ENCODE data around the gene SNAP25. TPM values are rescaled to one million over a fixed set of nuclear protein-coding genes. Genes with fewer than 3 reads are reported as not detected.

The SNAP25 gene
- total RNA-seq, 4 donors from 2014 or later: 0.52 TPM; not detected in 3

DNA sequence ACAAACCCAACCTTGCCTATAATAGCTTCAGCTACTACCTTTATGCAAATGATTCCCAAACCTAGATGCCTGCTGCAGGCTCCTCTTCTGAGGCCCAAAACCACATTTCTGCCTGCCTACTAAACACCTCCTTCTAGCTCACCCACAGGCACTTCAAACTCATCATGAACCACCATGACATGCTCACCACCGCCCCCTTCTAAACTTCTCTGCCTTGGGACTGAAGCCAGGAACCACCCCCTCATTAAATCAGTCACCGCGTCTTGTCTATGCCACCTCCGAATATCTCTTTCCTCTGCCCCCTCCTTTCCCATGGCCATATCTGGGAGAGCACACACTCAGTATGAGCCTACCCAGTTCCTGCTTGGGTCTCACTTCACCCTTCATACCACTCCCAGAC is 101.2 kb downstream of the SNAP25 start:
- Histone ChIP-seq H3K27me3 (no peaks in the 10 kb centered on the region), H3K27ac (no peak overlapping the region), H3K4me3 (no peak overlapping the region), H3K4me1 (no peaks in the 10 kb centered on the region), H3K36me3 (no peaks in the 10 kb centered on the region), H3K9me3 (no peaks in the 10 kb centered on the region)
- TF ChIP-seq POLR2AphosphoS5 (IDR thresholded peaks at IDR 0.05) (no peak), POLR2A (IDR thresholded peaks at IDR 0.05) (no peak), EP300 (IDR thresholded peaks at IDR 0.05) (no peak)
- TF ChIP-seq, protein P1, sequence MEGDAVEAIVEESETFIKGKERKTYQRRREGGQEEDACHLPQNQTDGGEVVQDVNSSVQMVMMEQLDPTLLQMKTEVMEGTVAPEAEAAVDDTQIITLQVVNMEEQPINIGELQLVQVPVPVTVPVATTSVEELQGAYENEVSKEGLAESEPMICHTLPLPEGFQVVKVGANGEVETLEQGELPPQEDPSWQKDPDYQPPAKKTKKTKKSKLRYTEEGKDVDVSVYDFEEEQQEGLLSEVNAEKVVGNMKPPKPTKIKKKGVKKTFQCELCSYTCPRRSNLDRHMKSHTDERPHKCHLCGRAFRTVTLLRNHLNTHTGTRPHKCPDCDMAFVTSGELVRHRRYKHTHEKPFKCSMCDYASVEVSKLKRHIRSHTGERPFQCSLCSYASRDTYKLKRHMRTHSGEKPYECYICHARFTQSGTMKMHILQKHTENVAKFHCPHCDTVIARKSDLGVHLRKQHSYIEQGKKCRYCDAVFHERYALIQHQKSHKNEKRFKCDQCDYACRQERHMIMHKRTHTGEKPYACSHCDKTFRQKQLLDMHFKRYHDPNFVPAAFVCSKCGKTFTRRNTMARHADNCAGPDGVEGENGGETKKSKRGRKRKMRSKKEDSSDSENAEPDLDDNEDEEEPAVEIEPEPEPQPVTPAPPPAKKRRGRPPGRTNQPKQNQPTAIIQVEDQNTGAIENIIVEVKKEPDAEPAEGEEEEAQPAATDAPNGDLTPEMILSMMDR (IDR thresholded peaks at IDR 0.05): no peak
- WGBS: 67% methylated on average over 4 of the region's 4 CpGs
- DNase-seq (ENCODE audit: low spot score in 2 of 2): no peak

DNA sequence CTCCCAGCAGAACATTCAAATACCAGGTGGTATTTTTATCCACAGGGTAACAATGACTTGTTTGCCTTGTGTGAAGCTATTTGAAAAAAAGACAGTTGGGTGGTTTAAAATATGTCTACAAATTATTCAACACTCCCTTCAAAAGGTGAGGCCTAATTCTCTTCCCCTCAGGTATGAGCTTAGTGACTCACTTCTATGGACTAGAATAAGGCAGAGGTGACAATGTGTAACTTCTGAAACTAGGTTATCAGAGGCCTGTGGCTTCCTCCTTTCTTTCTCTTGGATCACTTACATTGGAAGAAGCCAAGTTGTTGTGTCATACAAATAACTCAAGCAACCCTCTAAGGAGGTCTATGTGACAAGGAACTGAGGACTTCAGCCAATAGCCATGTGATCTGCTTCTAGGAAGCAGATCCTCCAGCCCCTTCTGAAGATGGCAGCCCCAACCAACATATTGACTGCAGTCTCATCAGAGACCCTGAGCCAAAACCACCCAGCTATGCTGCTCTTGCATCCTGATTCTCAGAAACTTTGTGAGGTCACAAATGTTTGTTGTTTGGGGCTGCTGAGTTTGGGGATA is 102.6 kb downstream of the SNAP25 start:
- TF ChIP-seq, protein P1 (IDR thresholded peaks at IDR 0.05): no peak
- TF ChIP-seq EP300 (IDR thresholded peaks at IDR 0.05): no peak
- no peak for TF ChIP-seq POLR2A (IDR thresholded peaks at IDR 0.05)
- no peak for TF ChIP-seq POLR2AphosphoS5 (IDR thresholded peaks at IDR 0.05)
- Histone ChIP-seq H3K27ac (no peak overlapping the region), H3K4me1 (no peaks in the 10 kb centered on the region), H3K9me3 (no peaks in the 10 kb centered on the region), H3K36me3 (no peaks in the 10 kb centered on the region), H3K4me3 (no peak overlapping the region), H3K27me3 (no peaks in the 10 kb centered on the region)
- DNase-seq (ENCODE audit: low spot score in 2 of 2): no peak

DNA sequence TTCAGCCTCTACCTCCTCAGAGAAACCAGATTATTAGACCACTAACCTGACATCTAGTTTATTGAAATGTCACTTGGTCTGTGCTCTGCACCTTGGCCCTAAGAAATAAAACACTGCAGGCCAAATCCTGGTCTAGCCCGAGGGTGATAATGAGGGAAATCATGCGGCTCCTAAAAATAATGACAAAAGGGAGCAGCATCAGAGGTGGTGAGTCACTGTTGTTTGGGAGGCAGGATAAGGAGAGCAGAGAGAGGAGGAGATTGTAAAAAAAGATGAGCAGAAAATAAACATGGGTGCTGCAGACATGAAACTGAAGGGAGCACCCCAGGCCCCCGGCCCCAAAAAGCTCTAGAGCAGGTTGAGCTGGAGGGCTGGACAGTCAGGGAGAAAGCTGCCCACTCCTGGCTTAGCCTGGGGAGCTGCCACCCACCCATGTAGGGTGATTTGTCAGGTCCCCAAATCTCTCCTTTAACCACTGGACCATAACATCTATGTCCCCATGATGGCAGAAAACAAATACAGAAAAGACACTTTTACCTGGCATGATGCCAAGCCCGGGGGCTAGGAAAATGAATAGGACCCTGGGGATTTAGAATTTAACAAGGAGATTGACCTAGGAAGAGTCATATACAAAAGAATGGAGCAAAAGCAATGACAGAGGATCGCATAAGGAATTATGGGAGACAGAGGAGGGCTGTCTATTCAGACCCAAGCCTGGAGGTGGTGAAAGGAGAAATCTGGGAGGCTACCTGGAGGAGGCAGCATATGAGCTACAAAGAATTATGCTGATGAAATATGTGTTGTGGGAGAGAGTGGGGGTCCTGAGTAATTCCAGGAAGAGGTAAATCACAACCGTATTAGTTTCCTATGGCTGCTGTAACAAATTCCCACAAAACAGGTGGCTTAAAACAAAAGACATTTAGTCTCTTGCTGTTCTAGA is 103.7 kb downstream of the SNAP25 start:
- H3K4me1 ChIP-seq: no peaks in the 10 kb centered on the region
- TF ChIP-seq EP300 (IDR thresholded peaks at IDR 0.05): no peak
- TF ChIP-seq POLR2AphosphoS5 (IDR thresholded peaks at IDR 0.05): no peak
- no peak for TF ChIP-seq POLR2A (IDR thresholded peaks at IDR 0.05)
- TF ChIP-seq, protein P1 (IDR thresholded peaks at IDR 0.05): no peak
- H3K36me3 ChIP-seq: no peaks in the 10 kb centered on the region
- no peaks in the 10 kb centered on the region for H3K27me3 ChIP-seq
- 59% methylated on average over 6 of the region's 6 CpGs for WGBS
- H3K27ac ChIP-seq: no peak overlapping the region
- DNase-seq (ENCODE audit: low spot score in 2 of 2): no peak
- no peaks in the 10 kb centered on the region for H3K9me3 ChIP-seq
- no peak overlapping the region for H3K4me3 ChIP-seq

DNA sequence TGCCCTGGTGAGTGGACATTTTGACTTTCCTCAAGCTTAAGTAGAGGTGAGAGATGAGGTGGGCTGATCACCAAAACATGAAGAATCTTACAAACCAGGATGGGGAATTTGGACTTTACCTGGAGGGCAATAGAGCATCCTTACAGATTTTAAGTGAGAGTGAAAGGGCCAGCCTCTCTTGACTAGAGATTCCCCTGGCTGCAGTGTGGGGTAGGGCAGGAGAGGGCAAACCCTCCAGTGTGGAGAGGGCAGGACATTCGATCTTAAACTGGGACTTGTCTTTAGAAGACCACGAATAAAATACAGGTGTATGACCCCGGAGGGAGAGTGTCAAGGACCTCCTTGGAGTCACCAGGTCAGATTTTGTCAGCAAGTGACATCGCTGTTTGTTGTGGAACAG is 105.1 kb downstream of the SNAP25 start:
- WGBS: 83% methylated on average over 4 of the region's 4 CpGs
- no peaks in the 10 kb centered on the region for H3K9me3 ChIP-seq
- no peaks in the 10 kb centered on the region for H3K27me3 ChIP-seq
- H3K4me1 ChIP-seq: no peaks in the 10 kb centered on the region
- no peak overlapping the region for H3K4me3 ChIP-seq
- DNase-seq (ENCODE audit: low spot score in 2 of 2): no peak
- TF ChIP-seq POLR2AphosphoS5 (IDR thresholded peaks at IDR 0.05) (no peak), POLR2A (IDR thresholded peaks at IDR 0.05) (no peak), EP300 (IDR thresholded peaks at IDR 0.05) (no peak)
- TF ChIP-seq, protein P1 (IDR thresholded peaks at IDR 0.05): no peak
- H3K27ac ChIP-seq: no peak overlapping the region
- no peaks in the 10 kb centered on the region for H3K36me3 ChIP-seq

DNA sequence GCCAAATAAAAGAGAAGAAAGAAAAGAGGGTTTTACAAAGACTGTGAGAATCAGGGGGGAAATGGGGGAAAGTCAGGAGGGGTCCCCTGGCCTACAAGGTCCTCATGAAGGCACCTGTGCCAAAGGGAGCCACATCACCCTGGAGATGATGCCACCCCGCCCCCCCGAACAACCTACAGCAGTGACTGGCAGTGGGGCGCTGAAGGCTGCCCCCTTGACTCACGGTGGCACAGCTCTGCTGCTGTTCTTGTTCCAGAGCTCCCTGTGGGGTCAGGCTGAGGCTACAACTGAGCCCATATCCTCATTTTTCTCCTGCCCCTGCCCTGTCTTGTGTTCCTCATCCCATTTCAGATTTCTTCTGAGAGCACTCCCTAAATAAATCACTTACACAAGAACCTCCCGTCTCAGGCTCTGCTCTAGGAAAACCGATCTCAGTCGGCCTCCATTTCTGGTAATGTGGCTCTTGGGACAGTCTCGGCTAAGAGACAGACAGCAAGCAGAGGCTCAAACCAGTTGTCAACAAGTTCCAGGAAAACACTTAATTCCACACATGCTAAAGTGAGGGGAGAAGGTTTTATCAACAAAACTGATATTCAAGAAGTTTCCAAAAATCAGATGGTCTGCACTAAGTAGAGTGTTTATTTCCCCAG is 105.7 kb downstream of the SNAP25 start:
- Histone ChIP-seq H3K27ac (no peak overlapping the region), H3K4me3 (no peak overlapping the region), H3K4me1 (no peaks in the 10 kb centered on the region), H3K27me3 (no peaks in the 10 kb centered on the region), H3K36me3 (no peaks in the 10 kb centered on the region), H3K9me3 (no peaks in the 10 kb centered on the region)
- no peak for DNase-seq (ENCODE audit: low spot score in 2 of 2)
- TF ChIP-seq EP300 (IDR thresholded peaks at IDR 0.05) (no peak), POLR2AphosphoS5 (IDR thresholded peaks at IDR 0.05) (no peak), POLR2A (IDR thresholded peaks at IDR 0.05) (no peak)
- TF ChIP-seq, protein P1 (IDR thresholded peaks at IDR 0.05): no peak
- WGBS: 69% methylated on average over 8 of the region's 8 CpGs

Data from suprapubic skin (tissue), 4 donors.